Measurements from ENCODE around the gene PARD3.
"Not testable (repeated sequence)": the region's sequence is repeated elsewhere in the genome, so short reads cannot be mapped to it uniquely, and the experiment has no call there.

Gene PARD3

GRCh38 chr10:34795334-34795733 is 19.8 kb downstream of the PARD3 start:
- DNase-seq, result no peak

GRCh38 chr10:34794835-34795234 is 20.3 kb downstream of the PARD3 start:
- DNase-seq, result no peak

GRCh38 chr10:34793581-34793980 is 21.5 kb downstream of the PARD3 start:
- not testable (repeated sequence) for DNase-seq

GRCh38 chr10:34792881-34793280 is 22.2 kb downstream of the PARD3 start:
- DNase-seq, result no peak

GRCh38 chr10:34791947-34792346 is 23.1 kb downstream of the PARD3 start:
- DNase-seq, result no peak

- DNase-seq, result no peak
Measured at GRCh38 chr10:34791228-34791627, 23.9 kb downstream of the PARD3 start.

GRCh38 chr10:34789966-34790506 is 25.1 kb downstream of the PARD3 start:
- DNase-seq, result no peak

- no peak for DNase-seq
Measured at GRCh38 chr10:34786464-34786863, 28.6 kb downstream of the PARD3 start.

- no peak for DNase-seq
Measured at GRCh38 chr10:34781711-34782110, 33.4 kb downstream of the PARD3 start.

- no peak for DNase-seq
Measured at GRCh38 chr10:34780818-34781380, 34.2 kb downstream of the PARD3 start.

- DNase-seq, result no peak
Measured at GRCh38 chr10:34778237-34778636, 36.9 kb downstream of the PARD3 start.

GRCh38 chr10:34776090-34776690 is 38.9 kb downstream of the PARD3 start:
- no peak for DNase-seq

GRCh38 chr10:34775044-34775637 is 40.0 kb downstream of the PARD3 start:
- DNase-seq, result no peak

GRCh38 chr10:34773636-34774630 is 41.2 kb downstream of the PARD3 start:
- no peak for DNase-seq

GRCh38 chr10:34771525-34771924 is 43.6 kb downstream of the PARD3 start:
- DNase-seq, result no peak

GRCh38 chr10:34771106-34771505 is 44.0 kb downstream of the PARD3 start:
- no peak for DNase-seq

- no peak for DNase-seq
Measured at GRCh38 chr10:34769899-34770298, 45.2 kb downstream of the PARD3 start.

- no peak for DNase-seq
Measured at GRCh38 chr10:34768972-34769330, 46.1 kb downstream of the PARD3 start.

- DNase-seq, result no peak
Measured at GRCh38 chr10:34768261-34768971, 46.7 kb downstream of the PARD3 start.

- DNase-seq, result no peak
Measured at GRCh38 chr10:34766811-34767494, 48.1 kb downstream of the PARD3 start.

- no peak for DNase-seq
Measured at GRCh38 chr10:34766266-34766600, 48.9 kb downstream of the PARD3 start.

GRCh38 chr10:34764472-34764946 is 50.6 kb downstream of the PARD3 start:
- DNase-seq, result no peak
